Measurements from ENCODE around the gene RFC1.

DNA sequence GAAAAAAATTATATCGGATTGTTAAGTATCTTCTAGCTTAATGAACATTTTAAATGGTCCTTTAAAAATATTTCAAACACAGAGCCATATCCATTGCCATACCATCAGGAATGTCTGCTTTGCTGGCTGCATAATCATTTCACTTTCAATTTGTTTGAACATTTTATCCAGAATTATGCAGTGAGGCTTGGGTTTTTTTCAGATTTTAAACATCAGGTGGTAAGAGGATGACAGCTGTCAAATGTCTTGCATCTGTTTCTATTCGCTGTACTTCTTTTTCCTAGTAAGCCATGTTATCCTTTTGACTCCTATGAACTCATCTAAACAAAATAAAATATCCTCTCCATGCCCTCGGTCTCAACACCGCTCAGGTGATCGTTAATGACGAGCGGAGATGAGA is 802 bp downstream of the RFC1 start:
- TF ChIP-seq, protein P1, sequence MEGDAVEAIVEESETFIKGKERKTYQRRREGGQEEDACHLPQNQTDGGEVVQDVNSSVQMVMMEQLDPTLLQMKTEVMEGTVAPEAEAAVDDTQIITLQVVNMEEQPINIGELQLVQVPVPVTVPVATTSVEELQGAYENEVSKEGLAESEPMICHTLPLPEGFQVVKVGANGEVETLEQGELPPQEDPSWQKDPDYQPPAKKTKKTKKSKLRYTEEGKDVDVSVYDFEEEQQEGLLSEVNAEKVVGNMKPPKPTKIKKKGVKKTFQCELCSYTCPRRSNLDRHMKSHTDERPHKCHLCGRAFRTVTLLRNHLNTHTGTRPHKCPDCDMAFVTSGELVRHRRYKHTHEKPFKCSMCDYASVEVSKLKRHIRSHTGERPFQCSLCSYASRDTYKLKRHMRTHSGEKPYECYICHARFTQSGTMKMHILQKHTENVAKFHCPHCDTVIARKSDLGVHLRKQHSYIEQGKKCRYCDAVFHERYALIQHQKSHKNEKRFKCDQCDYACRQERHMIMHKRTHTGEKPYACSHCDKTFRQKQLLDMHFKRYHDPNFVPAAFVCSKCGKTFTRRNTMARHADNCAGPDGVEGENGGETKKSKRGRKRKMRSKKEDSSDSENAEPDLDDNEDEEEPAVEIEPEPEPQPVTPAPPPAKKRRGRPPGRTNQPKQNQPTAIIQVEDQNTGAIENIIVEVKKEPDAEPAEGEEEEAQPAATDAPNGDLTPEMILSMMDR (IDR thresholded peaks at IDR 0.05), result no peak
- TF ChIP-seq POLR2AphosphoS5 (IDR thresholded peaks at IDR 0.05; ENCODE audit: insufficient read depth in 1 of 2, low read depth in 1 of 2), result no peak
